K562 (cell line): Measurements from ENCODE around the gene GPS2. TPM values are rescaled to one million over a fixed set of nuclear protein-coding genes. Genes with fewer than 3 reads are reported as not detected.

Experiments
- BACH1 ChIP-seq: fragments of 200-800 bp; sonication (Bioruptor generic); IDR thresholded peaks from 2 replicates; pipeline ENCODE4 v1.6.1; 2016; ENCODE audit warnings: missing genetic modification characterization, missing compliant biosample characterization
- EGR1 ChIP-seq: fragments of 450-650 bp; conservative IDR thresholded peaks from 2 replicates; pipeline ENCODE4 v1.6.1; 2017; ENCODE audit warnings: mild to moderate bottlenecking
- HDAC1 ChIP-seq, 2 experiments: fragments of 450-650 bp; IDR thresholded peaks; 2 replicates each; pipeline ENCODE4 v1.6.1; 2016 to 2017; ENCODE audit warnings: inconsistent platforms in 1 of 2, mild to moderate bottlenecking in 1 of 2, moderate library complexity in 1 of 2
- HDAC3 ChIP-seq: fragments of 450-650 bp; IDR thresholded peaks from 2 replicates; pipeline ENCODE4 v1.6.1; 2018; ENCODE audit warnings: borderline replicate concordance, mild to moderate bottlenecking, moderate library complexity; ENCODE audit not compliant: partially characterized antibody
- HMGN3 ChIP-seq: IDR thresholded peaks from 2 replicates; pipeline ENCODE4 v1.6.1; 2011; ENCODE audit warnings: borderline replicate concordance, low read depth, mild to moderate bottlenecking, mixed read lengths, low read length; ENCODE audit not compliant: insufficient read length; ENCODE audit errors: extremely low read depth
- HOXB6 ChIP-seq: fragments of 250-450 bp; sonication (Bioruptor Pico); IDR thresholded peaks from 2 replicates; pipeline ENCODE4 v1.5.1; 2022; ENCODE audit warnings: mild to moderate bottlenecking, borderline replicate concordance
- JUN ChIP-seq, 2 experiments: sonication (generic) in 1 of 2; formaldehyde crosslinking in 1 of 2; IDR thresholded peaks; 2 replicates each; pipeline versions ENCODE4 v1.6.1 to v1.8.0; 2012 to 2022; ENCODE audit warnings: borderline replicate concordance in 2 of 2, mild to moderate bottlenecking in 2 of 2, improper control_type of control experiment in 1 of 2, low read depth in 1 of 2, low read length in 1 of 2, missing genetic modification reagents in 1 of 2
- SAP30 ChIP-seq: fragments of 200-600 bp; sonication (generic); IDR thresholded peaks from 2 replicates; pipeline ENCODE4 v1.6.1; 2012; ENCODE audit warnings: borderline replicate concordance, low read depth, mild to moderate bottlenecking, moderate library complexity, low read length, control low read depth, inconsistent platforms; ENCODE audit not compliant: insufficient read depth, poor library complexity, severe bottlenecking
- SMARCA4 ChIP-seq: fragments of 450-650 bp; IDR thresholded peaks from 2 replicates; pipeline ENCODE4 v1.6.1; 2016
- TEAD4 ChIP-seq, 2 experiments: sonication (generic) in 1 of 2; formaldehyde crosslinking in 1 of 2; IDR thresholded peaks; 2 replicates each; pipeline versions ENCODE4 v1.6.1 to v1.8.0; 2012 to 2022; ENCODE audit warnings: borderline replicate concordance in 1 of 2, inconsistent platforms in 1 of 2, low read length in 1 of 2, mild to moderate bottlenecking in 1 of 2, missing genetic modification reagents in 1 of 2
- ZNF384 ChIP-seq: IDR thresholded peaks from 2 replicates; pipeline ENCODE4 v1.6.1; 2012; ENCODE audit warnings: low read depth, low read length, improper control_type of control experiment
- polyA plus RNA-seq, 8 experiments: library from polyadenylated mRNA; depleted of rRNA in 4 of 8; stranded (reverse) in 5 of 8; unstranded in 3 of 8; fragments of >200 nt; fragmentation: Nextera tagmentation in 2 of 8; fragmentation: Illumina TruSeq in 1 of 8; extraction: Ambion mirVana in 2 of 8; extraction: Trizol in 1 of 8; gene quantifications; 2 replicates each; pipeline versions ENCODE4 v1.2.1 to v1.2.3, GENCODE V29; 2011 to 2014; ENCODE audit warnings: inconsistent platforms in 1 of 8, missing spikeins in 1 of 8
- total RNA-seq, 7 experiments: library from RNA; depleted of rRNA in 6 of 7; stranded (reverse); fragments of >200 nt in 6 of 7; fragmentation: Illumina TruSeq in 2 of 7; extraction: Trizol in 2 of 7; gene quantifications; 2 replicates each; pipeline versions ENCODE4 v1.2.1 to v1.2.3, GENCODE V29; 2011 to 2021; ENCODE audit warnings: low replicate concordance in 1 of 7
- TF ChIP-seq, protein P1 (sequence below), 3 experiments: IDR thresholded peaks in 2 of 3; conservative IDR thresholded peaks in 1 of 3; 2 replicates each; pipeline ENCODE4 v1.5.1; 2011 to 2012; ENCODE audit warnings: low read length in 3 of 3, mild to moderate bottlenecking in 3 of 3, control low read depth in 2 of 3, improper control_type of control experiment in 1 of 3, inconsistent platforms in 1 of 3, low read depth in 1 of 3, mixed read lengths in 1 of 3, moderate library complexity in 1 of 3; ENCODE audit not compliant: insufficient read depth in 2 of 3
- TF ChIP-seq, protein P2 (sequence below), 2 experiments: fragments of 450-650 bp in 1 of 2; IDR thresholded peaks; 2 replicates each; pipeline ENCODE4 v1.6.1; 2011 to 2017; ENCODE audit warnings: low read depth in 2 of 2, antibody characterized with exemption in 1 of 2, borderline replicate concordance in 1 of 2, low read length in 1 of 2, mild to moderate bottlenecking in 1 of 2, mixed read lengths in 1 of 2; ENCODE audit not compliant: control insufficient read depth in 1 of 2
- TF ChIP-seq, protein P3 (sequence below): fragments of 450-650 bp; conservative IDR thresholded peaks from 2 replicates; pipeline ENCODE4 v1.6.1; 2016; ENCODE audit warnings: missing genetic modification characterization, low read depth, mild to moderate bottlenecking, missing compliant biosample characterization, moderate library complexity
- TF ChIP-seq, protein P4 (sequence below), 2 experiments: IDR thresholded peaks; 2 replicates each; pipeline ENCODE4 v1.6.1; 2012; ENCODE audit warnings: improper control_type of control experiment in 2 of 2, low read depth in 2 of 2, low read length in 2 of 2, borderline replicate concordance in 1 of 2

GPS2 gene
- total and polyA plus RNA-seq, 9 of the 15 experiments (the other 6 are each of a cell fraction or from before 2014, with no cell fraction given), result 18.3 to 75.7 (median 37.0) TPM

DNA sequence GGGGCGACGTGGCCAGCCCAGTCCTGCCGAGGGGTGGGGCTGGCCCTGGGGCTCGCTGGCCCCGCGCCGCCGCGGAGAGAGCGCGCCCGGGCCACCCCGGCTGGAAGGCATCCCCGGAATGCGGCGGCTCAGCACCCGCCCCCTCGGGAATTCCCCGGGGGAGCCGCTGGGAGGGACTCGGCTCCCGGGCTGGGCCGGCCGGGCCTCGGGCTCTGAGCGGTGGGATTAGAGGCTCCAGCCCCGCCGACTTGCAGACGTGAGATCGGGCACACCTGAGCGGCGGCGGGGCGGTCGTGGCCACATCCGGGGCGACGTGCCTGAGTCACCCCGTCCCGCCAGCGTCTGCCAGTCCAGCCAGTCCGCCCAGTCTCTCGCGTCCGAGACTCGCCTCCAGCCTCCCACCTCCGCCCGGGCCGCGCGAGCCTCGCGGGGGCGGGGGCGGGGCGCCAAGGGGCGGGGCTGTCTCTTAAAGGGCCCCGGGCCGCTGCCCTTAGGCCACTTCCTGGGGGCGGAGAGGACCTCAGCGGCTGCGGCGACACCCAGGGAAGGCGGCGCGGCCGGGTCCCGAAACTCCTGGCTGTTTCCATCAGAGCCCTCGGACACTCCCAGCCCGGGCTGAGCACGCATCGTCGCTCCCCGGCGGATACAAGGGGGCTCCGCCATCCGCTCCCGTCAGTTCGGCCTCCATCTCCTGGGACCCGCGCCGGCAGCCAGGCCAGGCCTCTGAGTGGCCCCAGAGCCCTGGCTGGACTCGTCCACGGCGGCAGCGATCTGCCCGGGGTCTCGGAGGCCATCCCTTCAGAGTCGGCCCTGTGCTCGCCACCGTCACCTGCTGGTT, 36.7 kb upstream of the GPS2 start, which contains the start of gene KCTD11 (continued):
- no peak for TF ChIP-seq BACH1 (tag)
- TF ChIP-seq, protein P1, sequence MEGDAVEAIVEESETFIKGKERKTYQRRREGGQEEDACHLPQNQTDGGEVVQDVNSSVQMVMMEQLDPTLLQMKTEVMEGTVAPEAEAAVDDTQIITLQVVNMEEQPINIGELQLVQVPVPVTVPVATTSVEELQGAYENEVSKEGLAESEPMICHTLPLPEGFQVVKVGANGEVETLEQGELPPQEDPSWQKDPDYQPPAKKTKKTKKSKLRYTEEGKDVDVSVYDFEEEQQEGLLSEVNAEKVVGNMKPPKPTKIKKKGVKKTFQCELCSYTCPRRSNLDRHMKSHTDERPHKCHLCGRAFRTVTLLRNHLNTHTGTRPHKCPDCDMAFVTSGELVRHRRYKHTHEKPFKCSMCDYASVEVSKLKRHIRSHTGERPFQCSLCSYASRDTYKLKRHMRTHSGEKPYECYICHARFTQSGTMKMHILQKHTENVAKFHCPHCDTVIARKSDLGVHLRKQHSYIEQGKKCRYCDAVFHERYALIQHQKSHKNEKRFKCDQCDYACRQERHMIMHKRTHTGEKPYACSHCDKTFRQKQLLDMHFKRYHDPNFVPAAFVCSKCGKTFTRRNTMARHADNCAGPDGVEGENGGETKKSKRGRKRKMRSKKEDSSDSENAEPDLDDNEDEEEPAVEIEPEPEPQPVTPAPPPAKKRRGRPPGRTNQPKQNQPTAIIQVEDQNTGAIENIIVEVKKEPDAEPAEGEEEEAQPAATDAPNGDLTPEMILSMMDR (IDR thresholded peaks at IDR 0.05 in 2 of 3, conservative IDR thresholded peaks at IDR 0.05 in 1 of 3; ENCODE audit: insufficient read depth in 2 of 3, low read depth in 1 of 3, low read length in 3 of 3), result peak in 2 of 3 experiments; percentile 52 to 54; a peak in 4 of 6 replicates
- no peak for TF ChIP-seq JUN (IDR thresholded peaks at IDR 0.05; ENCODE audit: borderline replicate concordance, low read depth, low read length)
- no peak for TF ChIP-seq JUN (CRISPR knock-in tag; IDR thresholded peaks at IDR 0.05; ENCODE audit: borderline replicate concordance)
- TF ChIP-seq, protein P2, sequence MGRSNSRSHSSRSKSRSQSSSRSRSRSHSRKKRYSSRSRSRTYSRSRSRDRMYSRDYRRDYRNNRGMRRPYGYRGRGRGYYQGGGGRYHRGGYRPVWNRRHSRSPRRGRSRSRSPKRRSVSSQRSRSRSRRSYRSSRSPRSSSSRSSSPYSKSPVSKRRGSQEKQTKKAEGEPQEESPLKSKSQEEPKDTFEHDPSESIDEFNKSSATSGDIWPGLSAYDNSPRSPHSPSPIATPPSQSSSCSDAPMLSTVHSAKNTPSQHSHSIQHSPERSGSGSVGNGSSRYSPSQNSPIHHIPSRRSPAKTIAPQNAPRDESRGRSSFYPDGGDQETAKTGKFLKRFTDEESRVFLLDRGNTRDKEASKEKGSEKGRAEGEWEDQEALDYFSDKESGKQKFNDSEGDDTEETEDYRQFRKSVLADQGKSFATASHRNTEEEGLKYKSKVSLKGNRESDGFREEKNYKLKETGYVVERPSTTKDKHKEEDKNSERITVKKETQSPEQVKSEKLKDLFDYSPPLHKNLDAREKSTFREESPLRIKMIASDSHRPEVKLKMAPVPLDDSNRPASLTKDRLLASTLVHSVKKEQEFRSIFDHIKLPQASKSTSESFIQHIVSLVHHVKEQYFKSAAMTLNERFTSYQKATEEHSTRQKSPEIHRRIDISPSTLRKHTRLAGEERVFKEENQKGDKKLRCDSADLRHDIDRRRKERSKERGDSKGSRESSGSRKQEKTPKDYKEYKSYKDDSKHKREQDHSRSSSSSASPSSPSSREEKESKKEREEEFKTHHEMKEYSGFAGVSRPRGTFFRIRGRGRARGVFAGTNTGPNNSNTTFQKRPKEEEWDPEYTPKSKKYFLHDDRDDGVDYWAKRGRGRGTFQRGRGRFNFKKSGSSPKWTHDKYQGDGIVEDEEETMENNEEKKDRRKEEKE (IDR thresholded peaks at IDR 0.05; ENCODE audit: borderline replicate concordance in 1 of 2, control insufficient read depth in 1 of 2, low read depth in 2 of 2, low read length in 1 of 2), result no peak
- no peak for TF ChIP-seq SMARCA4
- TF ChIP-seq TEAD4 (IDR thresholded peaks at IDR 0.05; ENCODE audit: low read length), result no peak
- no peak for TF ChIP-seq TEAD4 (CRISPR knock-in tag; IDR thresholded peaks at IDR 0.05; ENCODE audit: borderline replicate concordance)
- TF ChIP-seq, protein P3, sequence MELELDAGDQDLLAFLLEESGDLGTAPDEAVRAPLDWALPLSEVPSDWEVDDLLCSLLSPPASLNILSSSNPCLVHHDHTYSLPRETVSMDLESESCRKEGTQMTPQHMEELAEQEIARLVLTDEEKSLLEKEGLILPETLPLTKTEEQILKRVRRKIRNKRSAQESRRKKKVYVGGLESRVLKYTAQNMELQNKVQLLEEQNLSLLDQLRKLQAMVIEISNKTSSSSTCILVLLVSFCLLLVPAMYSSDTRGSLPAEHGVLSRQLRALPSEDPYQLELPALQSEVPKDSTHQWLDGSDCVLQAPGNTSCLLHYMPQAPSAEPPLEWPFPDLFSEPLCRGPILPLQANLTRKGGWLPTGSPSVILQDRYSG (tag), result no peak
- peak; percentile 95 for TF ChIP-seq EGR1
- no peak for TF ChIP-seq ZNF384
- no peak for TF ChIP-seq HMGN3
- TF ChIP-seq HDAC3, result no peak
- no peak for TF ChIP-seq HOXB6
- TF ChIP-seq HDAC1 (IDR thresholded peaks at IDR 0.05), result peak in 1 of 2 experiments; percentile 15; a peak in 1 of 4 replicates
- TF ChIP-seq SAP30, result peak; percentile 51
- TF ChIP-seq, protein P4, sequence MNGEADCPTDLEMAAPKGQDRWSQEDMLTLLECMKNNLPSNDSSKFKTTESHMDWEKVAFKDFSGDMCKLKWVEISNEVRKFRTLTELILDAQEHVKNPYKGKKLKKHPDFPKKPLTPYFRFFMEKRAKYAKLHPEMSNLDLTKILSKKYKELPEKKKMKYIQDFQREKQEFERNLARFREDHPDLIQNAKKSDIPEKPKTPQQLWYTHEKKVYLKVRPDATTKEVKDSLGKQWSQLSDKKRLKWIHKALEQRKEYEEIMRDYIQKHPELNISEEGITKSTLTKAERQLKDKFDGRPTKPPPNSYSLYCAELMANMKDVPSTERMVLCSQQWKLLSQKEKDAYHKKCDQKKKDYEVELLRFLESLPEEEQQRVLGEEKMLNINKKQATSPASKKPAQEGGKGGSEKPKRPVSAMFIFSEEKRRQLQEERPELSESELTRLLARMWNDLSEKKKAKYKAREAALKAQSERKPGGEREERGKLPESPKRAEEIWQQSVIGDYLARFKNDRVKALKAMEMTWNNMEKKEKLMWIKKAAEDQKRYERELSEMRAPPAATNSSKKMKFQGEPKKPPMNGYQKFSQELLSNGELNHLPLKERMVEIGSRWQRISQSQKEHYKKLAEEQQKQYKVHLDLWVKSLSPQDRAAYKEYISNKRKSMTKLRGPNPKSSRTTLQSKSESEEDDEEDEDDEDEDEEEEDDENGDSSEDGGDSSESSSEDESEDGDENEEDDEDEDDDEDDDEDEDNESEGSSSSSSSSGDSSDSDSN (IDR thresholded peaks at IDR 0.05; ENCODE audit: borderline replicate concordance in 1 of 2, low read depth in 2 of 2, low read length in 2 of 2), result 0 out of 4 replicates have a peak, but pooled peaks of 1 of the 2 experiments have one; percentile 28
